Hematopoietic multipotent progenitor cell treated with erythropoietin and hydrocortisone succinate and interleukin-3 and kit ligand, for 17 days (in vitro differentiated cells): ENCODE measurements around the gene ARHGEF28.

Source experiments
- DNase-seq: peaks from one replicate; pipeline ENCODE4 v3.0.0-alpha.2; 2015; ENCODE audit warnings: low spot score

The ARHGEF28 gene

GRCh38 chr5:73815631-73816030 is 189.6 kb downstream of the ARHGEF28 start:
- DNase-seq, result no peak

DNA sequence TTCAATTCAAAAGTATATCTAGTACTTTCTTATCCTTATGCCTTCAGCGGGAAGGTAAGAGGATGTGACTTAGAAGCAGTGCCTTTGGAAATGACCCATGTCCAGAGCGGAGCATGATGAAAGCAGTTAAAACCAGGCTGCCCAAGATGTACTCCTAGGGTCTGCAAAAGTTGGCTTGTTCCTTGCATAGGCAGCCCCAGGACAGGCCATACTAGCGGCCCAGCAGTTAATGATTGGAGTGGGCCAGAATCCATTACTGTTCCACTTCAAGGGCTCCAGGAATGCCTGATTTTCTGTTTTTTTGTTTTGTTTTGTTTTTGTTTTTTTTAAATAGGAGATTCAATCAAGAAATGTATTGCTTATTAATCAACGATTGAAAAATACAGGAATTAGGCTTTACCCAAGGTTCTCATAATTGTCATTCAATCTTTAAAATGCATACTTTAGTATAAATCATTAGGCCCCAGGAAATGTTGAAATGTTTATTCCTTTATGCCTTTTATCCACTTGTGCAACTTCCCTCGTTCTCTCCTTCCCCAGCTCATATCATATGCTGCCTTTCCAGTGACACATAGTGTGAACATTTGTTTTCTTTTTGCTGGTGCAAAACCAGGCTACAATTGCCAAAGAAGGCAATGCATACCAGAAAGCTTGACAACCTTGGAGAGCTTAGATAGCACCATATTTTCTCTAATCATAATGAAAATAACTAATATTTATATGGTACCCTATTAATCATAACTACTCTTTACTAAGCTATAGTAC is 190.8 kb downstream of the ARHGEF28 start:
- DNase-seq, result no peak

DNA sequence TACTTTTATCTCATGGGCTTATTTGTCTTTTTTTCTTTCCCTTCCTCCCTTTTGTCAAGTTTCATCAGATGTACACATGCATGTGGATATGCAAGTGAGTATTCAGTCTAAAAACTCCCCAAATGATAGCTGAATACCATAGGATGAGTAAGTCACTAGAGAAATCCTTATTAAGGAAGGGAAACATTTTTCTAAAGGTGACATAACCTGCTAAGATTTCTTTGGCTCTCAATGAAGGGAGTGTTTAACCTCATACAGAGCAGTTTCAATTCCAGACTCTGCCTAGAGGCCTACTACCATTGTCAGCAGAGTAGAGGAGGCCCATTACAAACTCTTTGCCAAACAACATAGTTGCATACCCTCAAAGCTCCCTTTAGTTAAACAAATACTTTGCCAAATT is 192.4 kb downstream of the ARHGEF28 start:
- DNase-seq, result no peak

- no peak for DNase-seq
Observed at GRCh38 chr5:73820326-73820725, 194.3 kb downstream of the ARHGEF28 start.

GRCh38 chr5:73821003-73821402 is 195.0 kb downstream of the ARHGEF28 start:
- no peak for DNase-seq

DNA sequence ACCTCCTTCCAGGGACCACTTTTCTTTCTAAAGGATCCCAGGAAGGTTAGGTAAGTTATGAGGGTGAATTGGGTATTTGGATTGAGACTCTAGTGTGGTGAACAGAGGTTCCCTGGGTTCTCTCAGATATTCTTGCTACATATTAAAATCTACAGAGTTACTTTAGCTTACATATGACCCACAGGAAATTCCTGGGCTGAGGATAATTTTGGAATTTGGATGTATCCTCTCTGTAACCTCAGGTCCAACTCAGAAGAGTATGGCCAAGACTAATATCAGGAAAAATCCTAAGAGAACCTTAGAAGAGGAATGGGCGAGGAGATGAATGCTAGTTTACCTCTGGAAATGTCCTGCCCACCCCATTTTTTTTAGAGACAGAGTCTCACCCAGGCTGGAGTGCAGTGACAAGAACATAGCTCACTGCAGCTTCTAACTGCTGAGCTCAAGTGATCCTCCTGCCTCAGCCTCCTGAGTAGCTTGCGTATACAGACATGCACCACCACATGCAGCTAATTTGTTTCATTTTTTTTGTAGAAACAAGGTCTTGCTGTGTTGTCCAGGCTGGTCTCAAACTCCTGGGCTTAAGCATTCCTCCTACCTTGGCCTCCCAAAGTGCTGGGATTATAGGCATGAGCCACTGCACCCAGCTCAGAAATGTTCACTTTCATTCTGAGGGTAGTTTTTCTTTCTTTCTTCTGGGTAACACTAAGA is 196.4 kb downstream of the ARHGEF28 start:
- DNase-seq, result no peak

DNA sequence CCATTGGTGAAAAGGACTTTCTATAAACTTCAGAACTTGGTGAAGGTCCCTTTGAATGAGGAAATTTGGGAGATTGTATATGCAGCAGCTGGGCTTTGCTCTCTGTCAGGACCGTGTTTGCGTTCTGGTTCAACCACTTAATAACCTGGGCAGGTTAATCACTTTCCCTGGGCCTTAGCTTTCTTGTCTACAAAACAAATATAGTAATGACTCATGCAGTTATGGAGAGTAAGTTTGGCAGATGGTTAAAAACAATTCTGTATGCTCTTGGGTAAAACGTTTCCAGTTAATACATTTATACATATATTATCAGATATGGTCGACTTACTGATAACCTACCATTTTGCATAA is 197.0 kb downstream of the ARHGEF28 start:
- no peak for DNase-seq

- DNase-seq, result no peak
Observed at GRCh38 chr5:73823508-73823925, 197.5 kb downstream of the ARHGEF28 start.

DNA sequence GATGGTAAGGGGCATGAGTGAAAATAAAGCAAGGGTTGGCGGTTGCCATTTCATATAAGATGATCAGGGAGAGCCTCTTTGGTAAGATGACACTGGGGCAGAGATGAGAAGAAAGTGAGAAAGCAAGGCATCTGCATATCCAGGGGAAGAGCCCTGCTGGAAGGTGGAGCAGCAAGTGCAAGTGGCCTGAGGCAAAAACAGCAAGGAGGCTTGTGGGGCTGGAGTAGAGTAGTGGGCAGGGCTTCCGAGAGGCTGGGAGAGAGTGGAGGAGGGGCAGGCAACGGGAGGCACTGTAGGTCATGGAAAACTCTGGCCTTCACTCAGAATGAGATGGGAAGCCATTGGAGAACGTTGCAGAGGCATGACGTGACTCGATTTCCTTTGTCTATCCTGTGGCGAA is 199.2 kb downstream of the ARHGEF28 start:
- DNase-seq, result no peak

DNA sequence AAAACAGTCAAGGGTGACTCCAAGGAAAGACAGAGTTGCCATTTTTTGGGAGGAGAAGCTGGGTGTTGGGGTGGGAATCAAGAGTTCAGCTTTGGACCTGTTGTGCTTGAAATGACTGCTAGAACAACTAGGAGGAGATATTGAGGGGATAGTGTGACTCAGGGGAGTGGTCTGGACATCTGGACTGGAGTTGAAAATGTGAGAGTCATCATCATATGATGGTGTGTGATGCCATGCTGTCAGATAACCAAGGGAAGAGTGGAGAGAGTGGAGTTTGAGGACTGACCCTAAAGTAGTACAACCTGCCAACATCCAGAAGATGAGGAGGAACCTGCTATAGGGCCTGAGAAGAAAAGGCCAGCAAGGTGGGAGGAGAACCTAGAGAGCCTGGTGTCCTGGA is 199.7 kb downstream of the ARHGEF28 start:
- DNase-seq, result no peak

DNA sequence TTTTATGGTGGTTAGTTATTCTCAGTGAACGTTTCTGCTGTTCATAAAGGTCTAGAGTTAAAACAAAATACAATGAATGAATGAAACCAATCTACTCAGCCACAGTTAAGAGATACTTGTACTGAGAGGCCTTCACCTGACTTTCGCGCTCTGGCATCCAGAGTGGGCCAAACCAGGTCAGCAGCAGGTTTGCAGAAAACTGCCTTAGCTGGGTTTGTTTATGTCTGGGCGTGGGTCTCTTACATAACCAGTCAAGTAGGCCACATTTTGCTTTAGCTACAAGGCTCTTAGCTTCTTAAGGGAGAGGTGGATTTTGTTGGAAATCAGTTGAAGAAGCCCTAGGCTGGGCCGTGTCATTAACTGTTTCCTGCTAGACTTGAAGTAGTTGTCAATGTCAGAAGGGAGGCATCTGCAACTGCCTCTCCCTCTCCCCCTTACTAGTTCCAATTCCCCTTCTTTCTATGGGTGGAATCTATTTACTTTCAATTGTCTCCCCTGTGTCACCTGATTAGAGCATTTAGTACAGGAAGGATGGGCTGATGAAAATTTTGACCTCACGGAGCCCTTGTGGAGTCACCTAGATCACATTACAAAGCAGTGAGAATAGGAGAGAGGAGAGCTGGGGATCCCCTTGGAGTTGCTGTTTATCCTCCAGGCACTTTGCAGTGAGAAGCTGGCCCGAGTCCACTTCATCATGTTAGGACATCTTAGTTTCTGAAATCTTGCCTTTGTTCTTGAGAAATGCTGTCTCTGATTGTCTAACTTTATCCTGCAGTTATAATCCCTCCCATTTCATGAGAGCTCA is 200.5 kb downstream of the ARHGEF28 start:
- no peak for DNase-seq

DNA sequence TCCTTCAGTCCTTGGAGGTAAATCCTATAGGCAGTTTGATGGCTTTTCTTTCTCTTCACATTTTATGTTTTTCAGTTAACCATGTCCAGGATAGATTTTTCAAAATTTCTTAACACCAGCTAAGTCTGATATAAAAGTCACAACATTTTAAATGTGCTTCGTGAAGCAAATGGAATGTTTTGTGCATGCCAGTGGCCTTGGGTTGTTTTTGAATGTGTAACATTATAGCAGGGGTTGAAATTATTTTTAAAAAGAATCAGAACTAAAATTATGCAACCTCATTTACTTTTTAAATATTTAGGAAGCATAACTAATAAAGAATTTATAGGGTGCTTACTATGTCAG is 201.1 kb downstream of the ARHGEF28 start:
- DNase-seq, result no peak

GRCh38 chr5:73828465-73828864 is 202.5 kb downstream of the ARHGEF28 start:
- no peak for DNase-seq

GRCh38 chr5:73830646-73831045 is 204.7 kb downstream of the ARHGEF28 start:
- no peak for DNase-seq

- DNase-seq, result no peak
Observed at GRCh38 chr5:73831066-73831465, 205.1 kb downstream of the ARHGEF28 start.

- DNase-seq, result no peak
Observed at GRCh38 chr5:73834693-73835092, 208.7 kb downstream of the ARHGEF28 start.

GRCh38 chr5:73835726-73836125 is 209.7 kb downstream of the ARHGEF28 start:
- no peak for DNase-seq

DNA sequence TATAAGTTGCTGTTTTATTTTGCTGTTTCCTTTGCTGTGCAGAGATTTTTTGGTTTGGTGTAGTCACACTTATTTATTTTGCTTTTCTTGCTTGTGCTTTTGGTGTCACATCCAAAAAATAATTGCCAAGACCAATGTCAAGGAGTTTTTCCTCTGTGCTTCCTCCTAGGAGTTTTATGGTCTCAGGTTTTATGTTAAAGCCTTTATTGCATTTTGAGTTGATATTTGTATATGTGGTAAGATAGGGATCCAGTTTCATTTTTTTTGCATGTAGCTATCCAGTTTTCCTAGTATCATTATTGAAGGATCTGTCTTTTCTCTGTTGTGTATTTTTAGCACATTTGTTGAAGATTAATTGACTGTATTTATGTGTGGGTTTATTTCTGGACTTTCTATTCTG is 210.6 kb downstream of the ARHGEF28 start:
- DNase-seq, result no peak

DNA sequence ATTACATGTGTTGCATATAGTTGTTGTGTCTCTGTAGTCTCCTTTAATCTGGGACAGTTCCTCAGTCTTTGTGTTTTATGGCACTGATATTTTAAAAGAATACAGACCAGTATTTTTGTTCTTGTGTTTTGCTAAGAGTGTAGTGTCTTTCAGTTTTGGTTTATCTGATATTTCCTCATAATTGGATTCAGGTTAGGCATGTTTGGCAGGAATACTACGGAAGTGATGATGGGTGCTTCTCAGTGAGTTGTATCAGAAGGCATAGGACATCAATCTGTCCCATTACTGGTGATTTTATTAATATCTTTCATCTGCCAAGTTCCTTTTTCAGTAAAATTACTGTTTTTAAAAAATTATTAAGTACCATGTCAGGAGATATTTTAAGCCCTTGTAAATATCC is 212.9 kb downstream of the ARHGEF28 start:
- no peak for DNase-seq

GRCh38 chr5:73841641-73842040 is 215.6 kb downstream of the ARHGEF28 start:
- DNase-seq, result no peak

GRCh38 chr5:73844165-73844564 is 218.2 kb downstream of the ARHGEF28 start:
- DNase-seq, result no peak

GRCh38 chr5:73851471-73852181 is 225.6 kb downstream of the ARHGEF28 start:
- DNase-seq, result no peak
